AG08395 (cell line): ENCODE data around the gene GNAS-AS1.

ENCODE experiments used
- DNase-seq: peaks from one replicate; pipeline ENCODE4 v3.0.0; 2012; ENCODE audit warnings: mixed read lengths, low spot score

The GNAS-AS1 gene

DNA sequence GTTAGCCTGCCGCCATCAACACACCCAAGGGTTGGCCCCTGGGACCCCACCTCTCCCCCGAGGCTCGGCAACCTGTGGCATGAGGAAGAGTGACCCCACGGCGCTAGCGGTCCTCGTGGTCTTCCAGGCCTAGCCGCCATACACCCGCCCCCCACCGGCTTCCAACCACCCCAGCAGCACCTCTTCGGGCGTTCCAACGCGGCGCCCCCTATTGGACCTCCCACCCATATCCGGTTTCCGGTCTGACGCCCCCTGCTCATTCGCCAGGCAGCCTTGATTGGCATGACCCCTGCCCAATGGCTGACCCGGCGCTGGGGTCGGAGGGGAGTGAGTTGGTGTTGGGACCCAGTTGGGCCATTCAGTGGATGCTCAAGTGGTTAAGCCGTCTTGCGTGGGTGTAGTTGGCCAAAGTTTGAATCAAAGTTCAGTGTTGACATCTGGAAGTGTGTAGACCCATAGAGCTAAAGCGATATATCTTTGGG lies at the start of gene GNAS-AS1:
TSS of gene GNAS-AS1 (minus strand) at position 210 of the 482 bp plus-strand sequence.
- peak; percentile 94 for DNase-seq

DNA sequence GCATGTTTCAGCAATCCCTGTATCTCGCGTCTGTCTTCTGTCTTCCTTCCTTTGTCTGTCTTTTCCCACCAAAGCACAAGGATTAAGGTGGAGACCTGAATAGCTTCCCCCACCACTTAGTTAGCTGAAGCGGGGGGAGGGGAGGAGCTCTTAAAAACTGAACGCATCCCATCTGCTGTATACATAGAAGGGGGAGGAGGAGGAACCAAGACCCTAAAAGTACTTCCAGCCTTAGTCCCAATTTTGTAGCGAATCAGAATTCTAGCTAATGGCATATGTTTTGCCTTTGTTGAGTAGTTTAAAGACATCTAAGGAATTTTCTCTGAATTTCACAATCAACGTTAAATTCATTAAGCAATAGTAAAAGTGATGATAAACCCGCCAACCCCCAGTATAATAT lies 49.7 kb upstream of the GNAS-AS1 start:
- DNase-seq: no peak

DNA sequence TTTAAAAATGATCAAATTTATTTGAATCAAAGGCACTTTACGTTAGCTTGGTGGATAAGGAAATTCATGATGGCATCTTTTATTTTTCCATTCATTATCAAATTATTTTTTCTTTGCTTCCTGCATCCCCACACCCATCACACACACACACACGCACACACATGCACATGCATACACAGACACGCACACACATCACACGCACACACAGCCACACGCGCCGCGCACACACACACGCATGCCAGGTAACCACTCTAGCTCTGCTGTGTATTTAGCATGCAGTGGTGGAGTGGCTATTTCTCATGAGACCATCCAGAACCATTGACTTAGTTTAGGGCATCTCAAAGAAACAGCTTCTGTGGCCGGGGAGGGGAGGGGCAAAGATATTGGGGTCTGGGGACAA lies 48.8 kb upstream of the GNAS-AS1 start:
- no peak for DNase-seq

DNA sequence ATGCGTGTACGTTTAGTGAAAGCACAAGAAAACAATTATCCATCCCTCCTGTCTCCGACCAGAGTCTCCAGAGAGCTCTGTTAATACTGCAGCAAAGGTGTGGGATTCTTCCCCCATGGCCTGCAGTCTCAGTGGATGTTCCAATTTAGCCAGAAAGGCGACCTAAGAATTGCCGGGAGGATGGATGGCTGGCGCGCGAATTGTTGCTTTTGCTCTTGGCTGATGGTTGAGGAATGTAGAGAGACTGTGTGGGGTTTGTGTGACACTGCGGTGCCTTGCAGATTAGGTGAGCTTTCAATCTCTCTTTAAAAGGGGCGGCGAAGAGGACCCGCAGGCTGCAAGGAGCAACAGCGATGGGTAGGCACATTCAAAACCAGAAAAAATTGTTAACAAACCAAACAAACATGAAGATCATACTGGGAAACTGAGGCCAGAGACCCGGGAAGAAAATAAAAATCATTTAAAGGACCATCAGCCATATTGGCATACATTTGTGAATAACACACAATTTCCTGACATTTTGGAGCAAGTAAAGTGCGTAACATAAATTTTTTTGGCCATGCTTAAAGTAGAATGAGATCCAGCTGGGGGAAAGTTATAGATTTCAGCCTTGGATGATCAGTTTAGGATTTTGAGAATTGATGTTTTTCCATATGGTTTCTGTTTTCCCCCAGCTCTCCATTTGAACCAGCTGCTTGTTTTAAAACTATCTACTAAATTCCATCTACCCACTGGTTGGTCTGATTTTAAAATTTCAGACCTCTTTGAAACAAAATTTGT lies 48.1 kb upstream of the GNAS-AS1 start:
- DNase-seq: no peak

DNA sequence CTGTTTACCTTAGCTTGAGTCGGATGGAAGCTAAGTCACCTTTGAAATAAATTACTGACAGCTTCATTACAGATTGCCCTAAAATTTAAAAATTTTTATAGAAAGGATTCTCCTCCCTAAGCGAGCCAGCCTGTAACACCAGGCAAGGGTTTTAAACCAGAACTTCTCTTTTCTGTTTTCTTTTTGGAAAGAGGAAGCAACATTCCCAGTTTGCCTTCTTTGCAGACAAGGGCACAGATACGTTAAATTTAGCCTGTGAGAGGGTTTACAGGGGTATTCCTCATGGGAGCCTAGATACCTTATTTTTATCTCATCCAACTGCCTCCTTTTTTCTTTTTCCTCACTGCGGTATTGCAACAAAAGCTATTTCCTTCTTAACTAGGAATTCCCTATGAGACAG lies 46.8 kb upstream of the GNAS-AS1 start:
- no peak for DNase-seq

DNA sequence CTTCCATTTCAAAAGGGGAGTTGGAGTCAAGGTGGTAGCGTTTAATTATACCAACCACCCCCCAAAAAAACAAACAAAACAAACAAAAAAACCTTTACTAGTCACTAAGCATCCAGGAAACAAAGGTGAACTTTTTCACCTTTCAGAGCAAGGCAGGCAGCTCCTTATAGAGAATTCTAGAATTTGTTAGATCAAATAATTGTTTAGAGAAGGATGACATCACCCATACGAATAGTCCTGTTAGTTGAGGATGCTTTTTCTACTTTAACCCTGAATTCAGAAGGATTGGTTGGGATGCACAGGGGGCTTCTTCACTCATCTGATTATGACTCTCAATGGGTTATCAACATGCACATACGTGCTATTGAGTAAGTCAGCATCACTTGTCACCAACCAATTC lies 46.1 kb upstream of the GNAS-AS1 start:
- no peak for DNase-seq

DNA sequence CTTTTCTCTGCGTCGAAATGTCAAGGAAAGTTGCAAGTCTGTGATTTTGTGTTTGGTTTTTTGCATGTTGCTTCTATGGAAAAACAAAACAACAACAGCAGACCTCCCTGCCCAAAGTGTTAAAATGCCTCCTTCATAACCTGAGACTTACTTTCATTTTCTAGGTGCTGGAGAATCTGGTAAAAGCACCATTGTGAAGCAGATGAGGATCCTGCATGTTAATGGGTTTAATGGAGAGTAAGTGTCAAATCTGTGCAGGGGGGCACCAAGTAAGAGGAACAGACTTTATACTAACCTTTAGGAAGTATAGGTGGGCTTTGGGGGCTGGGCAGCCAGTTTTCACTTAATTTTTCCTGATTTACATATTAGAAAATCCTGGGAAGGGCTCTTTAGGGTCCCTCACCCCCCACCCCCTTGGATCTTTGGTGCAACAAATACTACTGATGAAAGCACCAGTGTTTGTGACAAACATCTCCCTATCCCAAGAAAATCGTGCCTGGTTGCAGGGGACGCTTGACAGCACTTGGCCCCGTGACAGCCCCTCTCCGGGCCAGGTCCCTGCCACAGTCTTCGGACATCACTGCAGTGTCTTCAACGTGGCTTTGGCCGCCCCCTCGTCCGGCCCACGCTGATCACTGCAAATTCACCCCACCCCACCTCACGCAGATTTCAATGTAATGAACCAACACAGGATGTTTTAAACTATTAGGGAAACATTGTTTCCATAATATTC lies 44.9 kb upstream of the GNAS-AS1 start:
- peak; percentile 18 for DNase-seq

DNA sequence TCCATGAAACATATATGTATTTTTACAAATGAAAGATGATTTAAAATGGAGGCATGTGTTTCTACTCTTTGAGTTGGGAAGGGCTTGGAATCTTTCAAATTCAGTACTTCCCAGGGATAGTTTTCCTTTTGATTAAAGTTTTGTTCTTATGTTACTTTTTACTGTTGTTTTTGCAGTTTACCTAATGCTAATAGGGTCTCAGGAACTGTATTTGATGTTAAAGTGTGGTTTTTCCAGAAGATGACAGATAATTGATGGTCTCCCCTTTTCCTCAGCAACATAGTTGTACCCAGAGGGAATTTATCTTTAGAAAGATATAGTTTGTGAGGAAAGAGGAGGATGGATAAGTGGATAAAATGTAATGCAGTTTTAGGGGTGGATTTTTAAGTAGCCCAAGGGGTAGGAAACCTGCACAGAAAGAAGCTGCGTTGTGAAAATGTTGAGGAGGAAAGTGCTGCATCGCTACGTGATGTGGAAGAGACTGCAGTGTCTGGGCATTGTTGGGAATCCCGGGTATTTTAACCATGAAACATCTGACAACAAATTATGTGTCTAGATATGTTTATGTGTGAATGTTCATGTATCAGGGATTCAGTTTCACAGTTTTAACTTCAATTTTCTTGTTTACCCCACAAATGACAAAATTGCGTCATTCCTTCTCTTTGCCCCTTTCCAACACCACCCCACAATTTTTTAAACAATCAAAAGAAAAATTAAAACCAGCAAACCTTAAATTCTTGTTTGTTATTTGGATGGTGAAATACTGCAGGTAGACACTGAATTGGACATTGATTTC lies 44.1 kb upstream of the GNAS-AS1 start:
- no peak for DNase-seq

DNA sequence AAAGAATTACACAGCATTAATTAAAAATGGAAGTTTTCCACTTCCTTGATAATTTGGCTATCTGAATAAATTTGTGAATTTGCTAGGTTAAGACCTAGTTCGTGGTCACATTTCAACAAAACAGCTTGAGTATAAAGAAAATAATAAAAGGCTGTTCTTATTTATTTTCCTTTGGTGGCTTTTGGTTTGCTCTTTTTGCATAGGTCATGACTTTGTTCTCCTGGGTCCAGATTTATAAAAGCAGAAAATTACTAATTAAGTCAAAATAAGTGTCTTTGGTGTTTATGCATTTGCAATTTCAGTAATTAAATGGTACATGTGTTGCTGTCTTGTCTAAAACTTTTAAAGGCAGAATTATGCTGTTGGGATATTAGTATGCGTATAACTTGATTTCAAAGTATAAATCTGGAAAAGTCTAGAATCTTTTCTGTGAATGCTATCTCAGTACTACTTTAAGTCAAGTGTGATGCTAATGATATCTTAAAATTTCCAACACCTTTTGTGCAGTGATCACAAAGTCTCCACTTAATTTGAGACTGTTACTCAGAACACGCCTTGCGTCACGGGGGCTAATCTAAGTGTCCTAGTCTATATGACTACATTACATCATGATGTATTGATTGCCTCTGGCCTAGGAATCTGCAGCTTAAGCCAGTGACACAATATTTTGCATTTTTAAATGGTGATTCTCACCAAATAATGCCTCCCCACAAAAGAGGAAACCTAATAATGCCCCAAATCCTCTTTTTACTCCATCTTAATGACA lies 42.8 kb upstream of the GNAS-AS1 start:
- DNase-seq: no peak

DNA sequence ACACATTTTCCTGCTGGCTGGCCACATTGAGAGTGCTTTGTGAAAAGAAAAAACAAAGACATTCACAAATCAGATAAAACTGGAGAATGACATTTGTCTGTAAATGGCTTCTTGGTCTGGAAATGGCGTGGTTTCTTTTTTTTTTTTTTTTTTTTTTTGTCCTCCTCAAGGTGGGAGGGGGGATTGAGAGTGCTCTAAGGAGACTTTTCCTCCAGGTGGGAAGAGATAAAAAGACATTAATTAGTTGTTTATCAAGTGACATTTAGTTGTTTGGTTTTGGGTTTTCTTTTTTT lies 42.2 kb upstream of the GNAS-AS1 start:
- DNase-seq: no peak

DNA sequence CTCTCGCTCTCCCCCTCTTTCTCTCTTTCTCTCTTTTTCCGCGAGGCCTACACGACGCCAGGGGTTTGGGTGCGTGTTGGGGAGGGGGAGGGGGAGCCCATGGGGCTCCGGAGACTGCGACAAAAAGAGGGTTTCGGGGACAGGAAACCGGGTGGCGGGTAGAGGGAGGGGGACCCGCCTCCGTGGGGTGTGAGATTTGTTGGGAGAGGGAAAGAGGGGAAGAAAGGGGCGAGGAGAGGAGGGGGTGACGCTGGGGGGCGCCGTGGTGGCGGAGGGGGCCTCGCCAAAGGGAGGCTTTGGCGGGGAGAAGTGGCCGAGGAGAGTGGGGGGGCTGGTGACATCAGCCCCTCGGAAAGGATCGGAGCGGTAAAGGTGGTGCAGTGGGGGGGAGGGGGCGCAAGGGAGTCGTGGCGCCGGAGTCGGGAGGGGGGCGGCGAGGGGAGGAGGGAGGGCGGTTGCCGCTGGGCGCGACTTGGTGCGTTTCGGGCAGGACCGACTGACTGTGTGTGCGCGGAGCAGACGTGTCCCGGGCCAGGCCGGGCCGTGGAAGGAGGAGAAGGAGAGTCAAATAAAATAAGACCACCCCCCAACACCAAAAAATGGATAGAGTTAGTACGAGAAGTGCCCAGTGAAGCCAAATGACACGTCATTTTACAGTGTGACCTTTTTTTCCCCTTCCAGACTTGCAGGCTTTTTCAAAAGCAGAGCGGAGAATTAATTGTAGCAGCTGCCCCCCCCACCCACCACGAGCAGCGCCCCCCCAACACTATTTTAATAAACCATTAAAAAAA lies 41.6 kb upstream of the GNAS-AS1 start:
- peak; percentile 53 for DNase-seq

DNA sequence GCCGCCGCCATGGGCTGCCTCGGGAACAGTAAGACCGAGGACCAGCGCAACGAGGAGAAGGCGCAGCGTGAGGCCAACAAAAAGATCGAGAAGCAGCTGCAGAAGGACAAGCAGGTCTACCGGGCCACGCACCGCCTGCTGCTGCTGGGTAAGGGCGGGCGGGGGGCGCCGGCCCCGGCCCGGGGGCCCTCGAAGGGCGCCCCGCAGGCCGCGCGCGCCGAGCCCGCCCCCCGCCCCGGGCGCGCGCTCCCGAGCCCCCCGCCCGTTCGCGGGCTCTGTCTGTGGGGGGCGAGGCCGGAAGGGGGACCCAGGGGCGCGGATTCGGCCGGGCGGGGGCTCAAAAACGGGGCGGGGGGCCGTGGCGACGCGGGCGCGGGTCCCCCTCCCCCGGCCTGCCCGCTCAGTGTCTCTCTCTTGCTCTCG lies 41.0 kb upstream of the GNAS-AS1 start:
- DNase-seq: no peak

DNA sequence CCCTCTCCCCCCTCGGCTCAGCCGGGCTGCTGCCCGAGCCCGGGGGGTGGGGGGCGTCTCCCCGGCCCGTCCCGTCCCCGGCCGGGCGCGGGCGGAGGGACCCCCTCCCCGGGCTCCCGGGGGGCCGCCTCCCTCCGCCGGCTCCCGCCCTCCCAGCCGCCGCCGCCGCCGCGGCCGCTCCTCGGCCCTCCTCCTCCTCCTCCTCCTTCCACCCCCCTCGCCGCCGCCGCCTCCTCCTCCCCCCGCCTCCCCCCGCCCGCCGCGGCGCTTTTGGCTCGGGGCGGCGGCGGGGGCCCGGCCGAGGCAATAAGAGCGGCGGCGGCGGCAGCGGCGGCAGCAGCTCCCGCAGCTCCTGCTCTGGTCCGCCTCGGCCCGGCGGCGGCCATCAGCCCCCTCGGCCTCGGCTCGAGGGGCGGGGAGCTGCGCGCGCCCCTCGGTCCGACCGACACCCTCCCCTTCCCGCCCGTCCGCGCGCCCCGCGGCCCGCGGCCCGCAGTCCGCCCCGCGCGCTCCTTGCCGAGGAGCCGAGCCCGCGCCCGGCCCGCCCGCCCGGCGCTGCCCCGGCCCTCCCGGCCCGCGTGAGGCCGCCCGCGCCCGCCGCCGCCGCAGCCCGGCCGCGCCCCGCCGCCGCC lies 40.5 kb upstream of the GNAS-AS1 start:
- DNase-seq: peak; percentile 69

DNA sequence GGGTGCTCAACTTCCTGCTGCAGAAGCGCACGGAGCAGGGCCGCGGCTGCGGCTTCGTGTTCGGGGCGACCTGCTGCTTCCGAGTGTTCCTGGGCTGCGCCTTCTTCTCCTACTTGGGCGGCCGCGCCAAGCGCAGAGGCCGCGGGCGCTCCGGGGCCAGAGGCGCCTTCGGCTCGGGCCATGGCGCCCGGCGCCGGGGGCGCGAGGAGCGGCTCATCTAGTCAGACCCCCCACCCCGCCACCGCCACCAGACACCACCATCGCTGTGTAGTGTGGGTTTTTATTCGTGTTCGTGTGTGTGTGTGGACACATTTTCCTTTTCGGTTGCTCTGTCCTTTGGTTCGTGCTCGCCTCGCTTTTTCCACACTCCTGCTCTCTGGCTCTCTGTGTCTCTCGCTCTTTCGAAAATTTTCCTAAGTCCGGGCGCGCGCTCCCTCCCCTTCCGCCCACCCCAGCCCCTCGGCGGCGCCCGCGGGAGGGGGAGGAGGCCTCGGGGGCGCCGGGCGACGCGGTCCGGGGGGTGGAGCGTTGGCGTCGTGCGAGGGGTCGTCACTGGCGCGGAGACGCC lies 39.9 kb upstream of the GNAS-AS1 start:
- peak; percentile 67 for DNase-seq

DNA sequence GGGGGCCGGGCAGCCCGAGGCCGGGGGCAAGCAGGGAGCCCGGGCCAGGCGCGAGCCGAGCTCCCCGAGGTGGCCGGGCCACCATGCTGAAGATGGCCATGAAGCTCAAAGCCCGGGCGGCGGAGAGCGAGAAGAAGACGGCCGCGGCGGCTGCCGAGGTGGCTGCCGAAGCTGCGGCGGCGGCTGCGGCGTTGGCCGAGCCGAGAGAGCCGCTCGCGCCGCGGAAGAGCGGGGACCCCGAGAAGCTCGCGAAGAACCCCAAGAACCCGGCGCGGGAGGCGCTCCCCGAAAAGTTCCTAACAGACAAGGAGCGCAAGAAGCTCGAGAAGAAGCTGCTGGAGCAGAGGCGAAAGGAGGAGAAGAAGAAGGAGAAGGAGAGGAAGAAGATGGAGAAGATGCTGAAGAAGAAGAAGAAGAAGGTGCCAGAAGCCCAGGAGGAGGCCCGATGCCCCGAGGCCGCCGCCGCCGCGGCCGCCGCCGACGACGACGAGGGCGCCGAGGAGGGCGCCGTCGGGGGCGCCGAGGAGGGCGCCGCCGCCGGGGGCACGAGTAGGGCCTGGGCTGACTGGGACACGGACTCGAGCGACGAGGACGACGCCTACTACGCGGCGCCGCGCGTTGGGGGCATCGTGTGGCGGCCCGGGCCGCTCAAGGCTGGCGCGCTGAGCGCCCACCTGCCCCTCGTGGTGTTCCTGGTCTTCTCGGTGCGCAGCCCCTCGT lies 39.3 kb upstream of the GNAS-AS1 start:
- no peak for DNase-seq

DNA sequence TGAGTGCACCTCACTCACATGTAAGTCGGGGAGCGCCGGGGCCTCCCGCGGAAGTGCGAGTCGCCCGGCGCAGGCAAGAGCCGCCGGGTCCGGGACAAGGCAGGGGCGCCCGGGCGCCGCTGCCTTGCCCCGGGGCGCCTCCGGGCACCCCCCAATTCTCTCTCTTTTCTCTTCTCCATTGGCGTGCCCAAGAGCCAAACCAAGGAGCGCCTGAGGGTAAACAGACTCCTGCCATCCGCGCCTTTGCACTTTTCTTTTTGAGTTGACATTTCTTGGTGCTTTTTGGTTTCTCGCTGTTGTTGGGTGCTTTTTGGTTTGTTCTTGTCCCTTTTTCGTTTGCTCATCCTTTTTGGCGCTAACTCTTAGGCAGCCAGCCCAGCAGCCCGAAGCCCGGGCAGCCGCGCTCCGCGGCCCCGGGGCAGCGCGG lies 38.6 kb upstream of the GNAS-AS1 start:
- no peak for DNase-seq

DNA sequence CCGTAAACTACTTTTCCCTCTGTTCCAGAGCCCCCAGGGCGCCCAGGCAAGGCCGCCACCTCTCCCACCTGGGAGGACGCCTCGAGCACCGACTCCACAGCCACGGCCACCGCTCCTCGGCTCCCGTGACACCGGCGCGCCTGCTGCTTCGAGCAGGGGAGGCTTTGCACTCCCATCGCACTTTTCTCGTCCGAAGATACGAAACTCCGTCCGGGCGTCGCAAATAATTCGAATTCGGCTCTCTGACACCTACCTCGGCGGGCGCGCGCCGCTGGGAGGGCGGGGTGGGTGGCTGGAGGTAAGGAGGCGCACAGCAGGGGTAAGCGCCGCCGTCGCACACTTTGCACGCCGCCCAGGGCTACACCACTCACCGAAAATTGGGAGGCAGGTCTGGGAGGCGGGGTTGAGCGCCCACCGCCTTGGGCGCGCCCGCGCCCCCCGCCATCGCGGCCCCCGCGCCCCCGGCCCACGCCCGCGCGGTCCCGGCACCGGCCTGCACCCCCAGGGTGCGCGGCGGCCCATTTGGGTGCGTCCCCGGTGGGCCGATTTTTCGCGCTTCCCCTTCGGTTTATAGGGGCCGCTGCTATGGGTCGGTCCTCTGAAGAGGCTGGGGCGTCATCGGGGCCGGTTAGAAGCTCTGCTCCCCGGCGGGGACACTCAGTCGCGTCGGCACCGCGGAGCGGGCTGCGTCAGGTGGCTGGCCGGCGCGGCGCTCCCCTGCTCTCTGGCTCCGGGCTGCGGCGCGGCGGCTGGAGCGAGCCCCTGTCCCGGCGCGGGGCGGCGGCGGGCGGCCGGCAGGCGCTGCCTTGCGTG lies 38.0 kb upstream of the GNAS-AS1 start:
- peak; percentile 75 for DNase-seq

DNA sequence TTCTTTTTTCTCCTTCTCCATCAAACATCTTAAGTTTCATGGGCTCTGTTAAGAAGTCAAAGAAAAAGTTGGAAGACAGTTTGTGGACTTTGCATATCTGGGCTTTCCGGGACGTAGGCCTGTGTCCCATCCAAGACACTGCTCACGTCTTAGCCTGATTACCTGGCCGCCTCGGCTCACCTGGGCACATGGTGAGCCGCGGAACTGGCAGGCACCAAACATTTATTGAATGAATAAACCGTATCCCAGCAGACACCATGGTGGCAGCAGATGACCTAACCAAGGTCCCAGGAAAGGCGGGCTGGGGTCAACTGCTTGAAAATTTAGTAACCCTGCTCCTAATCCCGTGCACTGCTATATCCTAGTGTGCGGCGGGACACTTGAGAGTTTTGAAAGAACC lies 37.4 kb upstream of the GNAS-AS1 start:
- no peak for DNase-seq

DNA sequence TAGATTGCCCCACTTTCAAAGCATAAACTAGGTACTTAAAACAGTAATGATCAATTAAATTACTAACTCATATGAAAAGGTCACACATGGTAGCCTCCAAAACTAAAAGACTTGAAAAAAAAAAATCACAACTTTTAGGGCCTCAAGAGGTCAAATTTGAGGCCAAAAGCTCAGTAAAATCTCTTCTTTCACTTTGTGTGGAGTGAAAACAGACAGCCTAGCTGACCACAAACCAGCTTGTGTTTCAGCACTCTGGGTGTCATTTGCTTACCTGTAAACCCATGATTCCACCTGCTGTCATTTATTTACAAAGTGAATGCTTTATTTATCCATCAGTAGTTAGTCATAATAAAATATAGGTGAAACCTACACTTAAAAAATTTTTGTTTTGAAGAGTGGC lies 35.8 kb upstream of the GNAS-AS1 start:
- no peak for DNase-seq
